Neuronal stem cell (in vitro differentiated cells): Measurements from ENCODE around the gene ATOX1.

Source experiments
- DNase-seq: peaks from one replicate; pipeline ENCODE4 v3.0.0-alpha.2; 2013; ENCODE audit warnings: low spot score
- H2AFZ ChIP-seq: one replicate; pipeline ENCODE4 v1.6.1; 2013; ENCODE audit warnings: mild to moderate bottlenecking, low read length, inconsistent platforms
- H2AK5ac ChIP-seq: 2 replicates; pipeline ENCODE4 v1.6.1; 2013; ENCODE audit warnings: low read depth, mild to moderate bottlenecking, inconsistent platforms, low read length, moderate library complexity, mixed read lengths
- H2BK120ac ChIP-seq: 2 replicates; pipeline ENCODE4 v1.6.1; 2013; ENCODE audit warnings: low read depth, mild to moderate bottlenecking, inconsistent platforms, low read length, moderate library complexity, mixed read lengths
- H2BK12ac ChIP-seq: one replicate; pipeline ENCODE4 v1.6.1; 2013; ENCODE audit warnings: low read length, inconsistent platforms
- H2BK15ac ChIP-seq: 2 replicates; pipeline ENCODE4 v1.6.1; 2013; ENCODE audit warnings: mild to moderate bottlenecking, low read length, inconsistent platforms, mixed read lengths
- H2BK5ac ChIP-seq: one replicate; pipeline ENCODE4 v1.6.1; 2013; ENCODE audit warnings: inconsistent platforms, mild to moderate bottlenecking, low read length, moderate library complexity
- H3K14ac ChIP-seq: one replicate; pipeline ENCODE4 v1.6.1; 2013; ENCODE audit warnings: low read length, inconsistent platforms
- H3K18ac ChIP-seq: 2 replicates; pipeline ENCODE4 v1.6.1; 2013; ENCODE audit warnings: low read length, inconsistent platforms
- H3K23ac ChIP-seq: 2 replicates; pipeline ENCODE4 v1.6.1; 2013; ENCODE audit warnings: low read depth, mild to moderate bottlenecking, mixed read lengths, low read length, inconsistent platforms; ENCODE audit not compliant: poor library complexity
- H3K27ac ChIP-seq: replicated peaks from 3 replicates; pipeline ENCODE4 v1.5.1; 2013; ENCODE audit warnings: low read length, inconsistent platforms
- H3K27me3 ChIP-seq, 3 experiments: 2 replicates each; pipeline ENCODE4 v1.6.1; 2013; ENCODE audit warnings: low read length in 3 of 3, mild to moderate bottlenecking in 2 of 3, inconsistent platforms in 1 of 3, low read depth in 1 of 3, mixed read lengths in 1 of 3, moderate library complexity in 1 of 3; ENCODE audit not compliant: control insufficient read depth in 3 of 3, insufficient read depth in 3 of 3
- H3K36me3 ChIP-seq, 2 donors: replicated peaks in 1 of 2; 2 replicates each; pipeline ENCODE4 v1.6.1; 2013; ENCODE audit warnings: low read length in 2 of 2; ENCODE audit not compliant: control insufficient read depth in 2 of 2, insufficient read depth in 2 of 2
- H3K4ac ChIP-seq: 2 replicates; pipeline ENCODE4 v1.6.1; 2013; ENCODE audit warnings: inconsistent platforms, mild to moderate bottlenecking, low read length, moderate library complexity
- H3K4me1 ChIP-seq, 2 donors: 1 replicate in 1 of 2; 2 replicates in 1 of 2; pipeline ENCODE4 v1.6.1; 2013; ENCODE audit warnings: low read length in 2 of 2, low read depth in 1 of 2; ENCODE audit not compliant: control insufficient read depth in 2 of 2, insufficient read depth in 1 of 2
- H3K4me2 ChIP-seq: one replicate; pipeline ENCODE4 v1.6.1; 2013; ENCODE audit warnings: mild to moderate bottlenecking, low read length, inconsistent platforms; ENCODE audit not compliant: insufficient read depth, poor library complexity, severe bottlenecking
- H3K4me3 ChIP-seq, 2 donors: 2 replicates each; pipeline ENCODE4 v1.5.1; 2013; ENCODE audit warnings: low read length in 2 of 2, mild to moderate bottlenecking in 2 of 2, inconsistent platforms in 1 of 2, moderate library complexity in 1 of 2
- H3K79me1 ChIP-seq: one replicate; pipeline ENCODE4 v1.6.1; 2013; ENCODE audit warnings: low read depth, mild to moderate bottlenecking, inconsistent platforms, low read length, moderate library complexity
- H3K9ac ChIP-seq: one replicate; pipeline ENCODE4 v1.6.1; 2013; ENCODE audit warnings: mild to moderate bottlenecking, low read depth, low read length, inconsistent platforms; ENCODE audit not compliant: poor library complexity
- H3K9me3 ChIP-seq, 2 donors: replicated peaks in 1 of 2; 2 replicates each; pipeline versions ENCODE3 to v1.6.1; 2013; ENCODE audit warnings: low read length in 2 of 2, mild to moderate bottlenecking in 2 of 2, inconsistent platforms in 1 of 2, low read depth in 1 of 2, mixed read lengths in 1 of 2, moderate library complexity in 1 of 2; ENCODE audit not compliant: control insufficient read depth in 2 of 2, insufficient read depth in 1 of 2
- H4K8ac ChIP-seq: one replicate; pipeline ENCODE4 v1.6.1; 2013; ENCODE audit warnings: low read depth, mild to moderate bottlenecking, inconsistent platforms, low read length, moderate library complexity
- H4K91ac ChIP-seq: one replicate; pipeline ENCODE4 v1.6.1; 2013; ENCODE audit warnings: low read length, low read depth, mild to moderate bottlenecking, inconsistent platforms; ENCODE audit not compliant: poor library complexity
- WGBS, 2 donors: extraction: QIAGEN DNeasy Blood & Tissue Kit; methylation state at CpG; one replicate each; pipeline ENCODE4 v1.1.7; 2013; ENCODE audit warnings: missing lambda C conversion rate in 2 of 2, mixed read lengths in 1 of 2; ENCODE audit not compliant: insufficient read length in 2 of 2, insufficient replicate concordance in 1 of 2; ENCODE audit errors: extremely low coverage in 2 of 2; 5-methylcytosine and 5-hydroxymethylcytosine counted together

The ATOX1 gene

GRCh38 chr5:151772846-151773561, 14.6 kb upstream of the ATOX1 start:
- H3K18ac ChIP-seq, result peak overlapping the region; percentile 100
- H3K79me1 ChIP-seq, result peaks cover 7% of the 10 kb centered on the region
- H3K9me3 ChIP-seq, result peaks cover 0 to 6% of the 10 kb centered on the region in 2 donors
- H3K23ac ChIP-seq, result peak overlapping the region; percentile 89
- H2BK15ac ChIP-seq, result no peak overlapping the region
- H3K27ac ChIP-seq, result no peak overlapping the region
- peaks cover 2 to 39% of the 10 kb centered on the region in 2 donors for H3K36me3 ChIP-seq
- H3K9ac ChIP-seq, result peak overlapping the region; percentile 98
- no peak overlapping the region for H3K4ac ChIP-seq
- H3K4me1 ChIP-seq, result peaks cover 8 to 10% of the 10 kb centered on the region in 2 donors
- no peak overlapping the region for H4K8ac ChIP-seq
- no peak overlapping the region for H2BK12ac ChIP-seq
- H2BK5ac ChIP-seq, result peak overlapping the region; percentile 77
- DNase-seq, result no peak
- H3K27me3 ChIP-seq, result no peaks in the 10 kb centered on the region
- H2AK5ac ChIP-seq, result no peak overlapping the region
- H3K4me2 ChIP-seq, result peak overlapping the region; percentile 71
- H2AFZ ChIP-seq, result no peak overlapping the region
- H2BK120ac ChIP-seq, result no peak overlapping the region
- H3K14ac ChIP-seq, result no peak overlapping the region
- WGBS, 2 donors, result no CpG with 5 or more reads among the region's 18 CpGs
- H3K4me3 ChIP-seq, result peak overlapping the region; percentile 73 to 85
- H4K91ac ChIP-seq, result no peak overlapping the region

- no peak overlapping the region for H3K4ac ChIP-seq
- no peaks in the 10 kb centered on the region for H3K27me3 ChIP-seq
- peak overlapping the region; percentile 82 for H2AK5ac ChIP-seq
- H2BK15ac ChIP-seq, result no peak overlapping the region
- peaks cover 7% of the 10 kb centered on the region for H3K79me1 ChIP-seq
- no peak overlapping the region for H2BK120ac ChIP-seq
- no peak overlapping the region for H4K91ac ChIP-seq
- peak overlapping the region; percentile 98 for H3K14ac ChIP-seq
- H4K8ac ChIP-seq, result no peak overlapping the region
- H3K27ac ChIP-seq, result peak overlapping the region; percentile 97
- peak overlapping the region; percentile 100 for H3K18ac ChIP-seq
- no peaks in the 10 kb centered on the region for H3K9me3 ChIP-seq
- peak overlapping the region; percentile 99 for H3K23ac ChIP-seq
- peak; percentile 32 for DNase-seq
- H2BK5ac ChIP-seq, result peak overlapping the region; percentile 77
- peaks cover 9 to 10% of the 10 kb centered on the region in 2 donors for H3K4me1 ChIP-seq
- peak overlapping the region; percentile 51 for H2AFZ ChIP-seq
- WGBS, 2 donors, result no CpG with 5 or more reads among the region's 87 CpGs
- H3K4me2 ChIP-seq, result peak overlapping the region; percentile 71
- H2BK12ac ChIP-seq, result peak overlapping the region; percentile 49
- H3K4me3 ChIP-seq, result peak overlapping the region; percentile 73 to 85
- H3K36me3 ChIP-seq, result peaks cover 0 to 32% of the 10 kb centered on the region in 2 donors
- peak overlapping the region; percentile 99 for H3K9ac ChIP-seq
These were observed 13.8 kb upstream of the ATOX1 start for GRCh38 chr5:151772029-151772845.

- no CpG with 5 or more reads among the region's 49 CpGs for WGBS, 2 donors
- Histone ChIP-seq H4K8ac (peak within 1 kb of the TSS; percentile 72), H3K9ac (peak within 1 kb of the TSS; percentile 99), H3K4me3 (peak within 1 kb of the TSS; percentile 75 to 85), H2AK5ac (peak within 1 kb of the TSS; percentile 95), H3K14ac (peak within 1 kb of the TSS; percentile 98), H2BK5ac (peak within 1 kb of the TSS; percentile 96), H2AFZ (peak within 1 kb of the TSS; percentile 90), H2BK15ac (peak within 1 kb of the TSS; percentile 95), H2BK120ac (peak within 1 kb of the TSS; percentile 96), H3K9me3 (no peaks in the 10 kb centered on the region), H3K4ac (peak within 1 kb of the TSS; percentile 32), H2BK12ac (peak within 1 kb of the TSS; percentile 49), H3K27me3 (no peaks in the 10 kb centered on the region), H3K79me1 (peaks cover 7% of the 10 kb centered on the region), H3K27ac (peak within 1 kb of the TSS; percentile 97), H3K23ac (peak within 1 kb of the TSS; percentile 99), H4K91ac (peak within 1 kb of the TSS; percentile 91), H3K4me2 (peak within 1 kb of the TSS; percentile 79), H3K18ac (peak within 1 kb of the TSS; percentile 100), H3K36me3 (peaks cover 0 to 24% of the 10 kb centered on the region in 2 donors), H3K4me1 (peaks cover 9 to 10% of the 10 kb centered on the region in 2 donors)
- peak; percentile 100 for DNase-seq
These were observed 13.0 kb upstream of the ATOX1 start, which contains the start of gene G3BP1 for GRCh38 chr5:151771259-151772028. Gene G3BP1, plus strand, starts transcription at chr5:151771954. Its CDS starts 14,667 bp downstream, at chr5:151786621.
